HG03469 (cell line): ENCODE results near the gene SLC9B1.
"Not testable (repeated sequence)": the region's sequence is repeated elsewhere in the genome, so short reads cannot be mapped to it uniquely, and the experiment has no call there.

ENCODE experiments used
- ATAC-seq: cut with Tn5 transposase; IDR thresholded peaks from one replicate; pipeline ENCODE4 v1.9.1; 2021; ENCODE audit warnings: mild to moderate bottlenecking, moderate library complexity, moderate number of reproducible peaks; ENCODE audit not compliant: unreplicated experiment

The SLC9B1 gene

DNA sequence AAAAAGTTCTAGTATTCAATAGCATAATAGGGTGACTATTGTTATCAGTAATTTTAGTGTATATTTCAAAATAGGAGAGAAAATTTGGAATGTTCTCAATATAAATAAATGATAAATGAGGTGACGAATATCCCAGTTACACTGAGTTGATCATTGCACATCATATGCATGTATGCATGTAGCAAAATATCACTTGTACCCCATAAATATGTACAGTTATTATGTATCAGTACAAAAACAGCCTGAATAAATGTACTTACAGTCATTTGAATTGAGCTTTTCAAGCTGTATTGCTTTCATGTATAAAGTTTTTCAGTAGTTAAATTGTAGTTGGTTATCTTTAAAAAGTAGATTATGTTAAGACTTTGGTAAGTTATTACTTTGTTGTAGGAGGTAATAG lies 138.2 kb downstream of the SLC9B1 start:
- no peak for ATAC-seq

DNA sequence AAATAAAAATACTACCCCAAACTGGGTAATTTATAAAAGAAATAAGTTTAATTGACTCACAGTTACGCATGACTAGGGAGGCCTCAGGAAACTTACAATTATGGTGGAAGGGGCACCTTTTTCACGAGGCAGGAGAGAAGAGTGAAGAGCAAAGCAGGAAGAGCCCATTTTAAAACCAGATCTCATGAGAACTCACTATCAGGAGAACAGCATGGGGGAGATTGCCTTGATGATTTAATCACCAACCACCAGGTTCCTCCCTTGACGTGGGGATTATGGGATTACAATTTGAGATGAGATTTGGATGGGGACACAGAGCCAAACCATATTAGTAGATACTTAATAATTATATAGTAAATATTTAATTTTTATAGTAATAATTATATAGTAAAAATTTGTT lies 140.6 kb downstream of the SLC9B1 start:
- no peak for ATAC-seq

DNA sequence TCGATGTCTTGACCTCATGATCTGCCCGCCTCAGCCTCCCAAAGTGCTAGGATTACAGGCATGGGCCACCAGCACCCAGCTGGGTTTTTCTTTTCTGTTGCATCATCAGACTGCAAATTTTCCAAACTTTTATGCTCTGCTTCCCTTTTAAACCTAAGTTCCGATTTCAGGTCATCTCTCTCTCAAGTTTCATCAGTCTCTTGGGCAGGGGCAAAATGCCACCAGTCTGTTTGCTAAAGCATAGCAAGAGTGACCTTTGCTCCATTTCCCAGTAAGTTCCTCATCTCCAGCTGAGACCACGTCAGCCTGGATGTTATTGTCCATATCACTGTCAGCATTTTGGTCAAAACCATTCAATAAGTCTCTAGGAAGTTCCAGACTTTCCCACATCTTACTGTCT lies 141.2 kb downstream of the SLC9B1 start:
- not testable (repeated sequence) for ATAC-seq

DNA sequence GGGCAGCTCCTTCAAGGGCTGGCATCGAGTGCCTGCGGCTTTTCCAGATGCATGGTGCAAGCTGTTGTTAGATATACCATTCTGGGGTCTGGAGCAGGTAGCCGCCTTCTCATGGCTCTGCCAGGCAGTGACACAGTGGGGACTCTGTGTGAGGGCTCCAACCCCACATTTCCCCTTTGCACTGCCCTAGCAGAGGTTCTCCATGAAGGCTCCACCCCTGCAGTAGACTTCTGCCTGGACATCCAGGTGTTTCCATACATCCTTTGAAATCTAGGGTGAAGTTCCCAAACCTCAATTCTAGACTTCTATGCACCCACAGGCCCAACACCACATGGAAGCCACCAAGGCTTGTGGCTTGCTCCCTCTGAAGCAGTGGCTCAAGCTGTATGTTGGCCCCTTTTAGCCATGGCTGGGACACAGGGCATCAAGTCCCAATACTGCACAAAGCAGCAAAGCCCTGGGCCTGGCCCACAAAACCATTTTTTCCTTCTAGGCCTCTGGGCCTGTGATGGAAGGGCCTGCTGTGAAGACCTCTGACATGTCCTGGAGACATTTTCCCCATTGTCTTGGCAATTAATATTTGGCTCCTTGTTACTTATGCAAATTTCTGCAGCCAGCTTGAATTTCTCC lies 141.9 kb downstream of the SLC9B1 start:
- ATAC-seq: not testable (repeated sequence)

DNA sequence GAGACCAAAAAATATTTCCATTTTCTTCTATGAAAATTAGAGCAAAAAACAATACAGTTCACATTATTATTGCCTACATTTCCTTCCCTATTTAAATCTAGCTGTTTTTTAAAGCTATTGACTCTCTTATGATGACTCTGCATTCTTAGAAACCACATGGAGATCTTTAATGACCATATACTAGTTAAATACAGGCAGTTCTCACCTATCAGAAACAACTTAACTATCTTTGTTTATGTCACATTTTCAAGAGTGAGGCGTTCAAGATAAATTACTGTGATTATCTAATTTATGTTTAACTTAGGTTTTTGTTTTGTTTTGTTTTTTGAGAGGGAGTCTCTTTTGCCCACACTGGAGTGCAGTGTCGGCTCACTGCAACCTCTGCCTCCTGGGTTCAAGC lies 147.7 kb downstream of the SLC9B1 start:
- no peak for ATAC-seq

DNA sequence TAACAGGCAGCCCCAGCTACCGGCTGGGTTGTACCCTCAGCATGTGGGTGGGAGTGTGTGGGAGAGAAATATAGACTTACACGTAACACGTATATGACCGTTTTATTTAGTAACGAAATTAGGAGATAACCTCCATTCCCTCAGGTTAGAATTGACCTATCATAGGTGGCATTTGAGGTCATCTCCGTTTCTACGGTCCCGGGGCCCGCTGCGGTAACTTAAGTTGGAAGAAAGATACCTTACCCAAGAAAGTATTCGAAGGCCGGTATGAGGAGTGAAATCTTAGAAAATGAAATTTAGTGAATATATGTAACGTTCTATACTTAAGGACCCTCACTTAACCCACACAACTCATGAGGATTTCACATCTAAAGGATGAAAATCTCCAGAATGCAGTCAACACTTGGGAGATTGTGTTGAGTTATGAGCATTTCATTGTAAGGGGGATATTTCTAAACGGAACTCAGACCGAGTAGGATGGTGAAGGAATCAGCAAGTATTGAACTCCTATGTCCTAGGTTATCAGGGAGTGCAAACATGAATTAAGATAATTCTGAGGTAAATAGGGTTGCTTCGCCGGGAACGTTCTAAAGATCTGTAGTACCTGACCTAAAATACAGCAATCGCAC lies 149.8 kb downstream of the SLC9B1 start:
- ATAC-seq: peak; percentile 16

DNA sequence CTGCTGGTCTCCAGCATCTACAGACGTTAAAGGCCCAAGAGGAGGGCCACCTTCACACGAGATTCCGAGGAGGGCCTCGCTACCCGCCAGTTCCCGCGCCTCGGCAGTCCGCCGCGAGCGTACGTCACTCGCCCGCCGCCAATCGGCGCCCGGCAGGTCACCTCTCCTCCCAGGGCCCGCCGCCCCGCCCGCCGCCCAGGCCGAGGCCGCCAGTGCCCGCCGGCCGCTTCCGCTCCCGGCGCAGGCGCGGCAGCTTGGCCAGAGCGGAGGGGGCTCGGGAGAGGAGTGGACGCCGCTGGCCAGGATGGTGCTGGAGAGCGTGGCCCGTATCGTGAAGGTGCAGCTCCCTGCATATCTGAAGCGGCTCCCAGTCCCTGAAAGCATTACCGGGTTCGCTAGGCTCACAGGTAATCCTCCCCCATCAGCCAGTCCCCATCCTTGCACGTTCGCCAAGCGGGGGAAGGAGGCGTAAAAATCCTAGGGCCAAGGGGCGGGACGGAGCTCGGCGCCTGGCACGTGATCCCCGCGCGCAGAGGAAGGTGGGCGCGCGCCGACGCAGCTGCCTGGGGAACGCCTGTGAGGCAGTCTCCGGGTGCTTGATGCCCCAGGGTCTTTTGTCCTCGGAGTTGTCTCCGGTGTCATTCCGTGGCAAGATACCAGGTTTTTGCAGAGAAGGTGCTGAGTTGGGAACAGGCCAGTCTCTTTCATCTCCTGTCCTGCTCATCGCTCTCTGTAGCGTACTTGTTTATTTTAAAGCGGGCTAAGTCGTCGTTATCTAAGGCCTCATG lies 150.5 kb downstream of the SLC9B1 start, which contains the start of gene CISD2:
CISD2 (plus strand) TSS at position 212 of the 788 bp plus-strand sequence; CDS start at position 305, 93 bp downstream.
- ATAC-seq: peak; percentile 78

DNA sequence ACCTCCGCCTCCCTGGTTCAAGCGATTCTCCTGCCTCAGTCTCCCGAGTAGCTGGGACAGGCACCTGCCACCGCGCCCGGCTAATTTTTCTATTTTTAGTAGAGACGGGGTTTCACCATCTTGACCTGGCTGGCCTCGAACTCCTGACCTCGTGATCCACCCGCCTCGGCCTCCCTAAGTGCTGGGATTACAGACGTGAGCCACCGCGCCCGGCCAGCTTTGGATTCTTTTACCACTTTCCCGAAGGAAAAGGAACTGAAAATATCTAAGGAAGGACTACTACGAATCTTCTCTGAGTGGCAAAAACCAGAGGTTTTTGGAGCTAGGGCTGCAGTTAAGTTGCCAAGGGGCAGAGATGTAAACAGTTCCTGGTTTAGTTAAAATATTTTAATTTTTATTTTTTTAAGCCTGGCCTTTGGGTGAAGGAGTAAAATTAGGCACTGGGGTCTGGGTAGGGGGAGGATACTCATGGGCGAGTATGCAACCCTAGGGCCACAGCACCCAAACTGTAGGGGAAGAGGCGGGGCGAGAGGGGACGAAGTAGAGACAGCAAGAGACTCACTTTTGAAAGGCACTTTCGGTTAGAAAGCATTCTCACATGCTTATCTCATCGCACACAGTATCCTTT lies 151.2 kb downstream of the SLC9B1 start:
- ATAC-seq: no peak

DNA sequence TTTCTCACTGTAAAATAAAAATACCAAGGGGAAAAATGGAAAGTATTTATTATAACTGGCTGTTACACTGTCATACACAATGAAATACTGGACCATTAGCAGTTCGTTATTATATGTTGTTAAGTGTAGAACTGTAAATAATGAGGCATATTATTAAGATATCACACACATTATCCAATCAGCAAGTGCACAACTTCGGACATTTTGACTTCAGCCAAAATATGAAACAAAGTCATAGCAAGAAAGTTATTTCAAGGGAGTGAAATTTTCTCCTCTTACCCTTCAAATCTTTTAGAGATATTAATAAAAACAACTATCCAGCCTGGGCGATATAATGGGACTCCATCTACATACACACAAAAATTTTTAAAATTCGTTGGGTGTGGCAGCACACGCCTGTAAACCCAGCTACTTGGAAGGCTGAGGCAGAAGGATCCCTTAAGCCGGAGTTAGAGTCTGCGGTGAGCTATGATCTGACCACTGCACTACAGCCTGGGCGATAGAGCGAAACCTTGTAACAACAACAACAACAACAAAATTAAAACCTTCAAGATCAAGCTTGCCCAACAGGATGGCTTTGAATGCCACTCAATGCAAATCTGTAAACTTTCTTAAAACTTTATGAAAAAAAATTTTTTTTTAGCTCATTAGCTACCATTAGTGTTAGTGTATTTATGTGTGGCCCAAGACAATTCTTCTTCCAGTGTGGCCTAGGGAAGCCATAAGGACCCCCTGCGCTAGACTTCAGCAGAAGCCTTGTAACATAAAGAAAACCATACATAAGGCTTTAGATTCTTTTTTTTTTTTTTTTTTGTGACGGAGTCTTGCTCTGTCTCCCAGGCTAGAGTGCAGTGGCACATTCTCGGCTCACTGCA lies 152.0 kb downstream of the SLC9B1 start:
- no peak for ATAC-seq

DNA sequence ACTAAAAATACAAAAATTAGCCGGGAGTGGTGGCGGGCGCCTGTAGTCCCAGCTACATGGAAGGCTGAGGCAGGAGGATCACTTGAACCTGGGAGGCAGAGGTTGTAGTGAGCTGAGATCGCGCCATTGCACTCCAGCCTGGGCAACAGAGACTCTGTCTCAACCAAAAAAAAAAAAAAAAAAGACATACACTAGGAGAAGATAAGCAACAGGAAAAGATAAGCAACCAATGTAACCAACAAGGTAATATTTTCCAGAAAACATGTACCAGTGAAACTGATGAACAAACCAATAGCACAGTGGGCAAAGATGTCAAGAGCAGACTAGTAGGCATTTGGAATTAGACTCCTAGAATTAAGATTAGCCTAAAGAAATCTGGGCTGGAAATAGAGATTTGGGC lies 154.2 kb downstream of the SLC9B1 start:
- not testable (repeated sequence) for ATAC-seq

DNA sequence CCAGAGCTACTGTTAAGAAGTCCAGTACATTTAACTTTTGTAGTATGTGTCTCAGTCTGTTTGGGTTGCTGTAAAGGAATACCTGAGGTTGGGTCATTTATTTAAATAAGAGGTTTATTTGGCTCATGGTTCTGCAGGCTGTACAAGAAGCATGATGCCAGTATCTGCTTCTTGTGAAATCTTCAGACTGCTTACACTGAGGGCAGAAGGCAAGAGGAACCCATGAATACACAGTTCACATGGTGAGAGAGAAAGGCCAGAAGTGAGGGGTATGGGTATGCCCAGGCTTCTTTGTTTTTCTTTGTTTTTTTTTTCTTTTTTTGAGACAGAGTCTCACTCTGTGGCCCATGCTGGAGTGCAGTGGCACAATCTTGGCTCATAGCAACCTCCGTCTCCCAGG lies 156.8 kb downstream of the SLC9B1 start:
- no peak for ATAC-seq

DNA sequence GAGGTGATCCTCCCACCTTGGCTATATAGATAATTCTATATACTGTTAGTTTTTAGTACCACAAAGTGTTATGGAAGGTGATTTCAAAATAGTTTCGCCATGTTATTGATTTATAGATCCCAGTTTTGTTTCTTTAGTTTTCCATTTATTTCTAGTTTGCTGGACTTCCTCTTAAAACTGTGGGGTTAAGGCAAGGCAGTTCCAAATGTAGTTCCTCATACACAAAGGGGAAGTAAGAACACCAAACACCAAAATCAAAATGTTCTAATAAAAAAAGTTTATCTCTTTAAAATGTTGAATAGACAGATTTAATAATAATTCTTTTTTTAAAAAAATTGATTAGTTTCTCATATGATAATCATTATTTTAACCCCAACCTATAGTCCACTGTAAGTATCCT lies 157.5 kb downstream of the SLC9B1 start:
- ATAC-seq: no peak

DNA sequence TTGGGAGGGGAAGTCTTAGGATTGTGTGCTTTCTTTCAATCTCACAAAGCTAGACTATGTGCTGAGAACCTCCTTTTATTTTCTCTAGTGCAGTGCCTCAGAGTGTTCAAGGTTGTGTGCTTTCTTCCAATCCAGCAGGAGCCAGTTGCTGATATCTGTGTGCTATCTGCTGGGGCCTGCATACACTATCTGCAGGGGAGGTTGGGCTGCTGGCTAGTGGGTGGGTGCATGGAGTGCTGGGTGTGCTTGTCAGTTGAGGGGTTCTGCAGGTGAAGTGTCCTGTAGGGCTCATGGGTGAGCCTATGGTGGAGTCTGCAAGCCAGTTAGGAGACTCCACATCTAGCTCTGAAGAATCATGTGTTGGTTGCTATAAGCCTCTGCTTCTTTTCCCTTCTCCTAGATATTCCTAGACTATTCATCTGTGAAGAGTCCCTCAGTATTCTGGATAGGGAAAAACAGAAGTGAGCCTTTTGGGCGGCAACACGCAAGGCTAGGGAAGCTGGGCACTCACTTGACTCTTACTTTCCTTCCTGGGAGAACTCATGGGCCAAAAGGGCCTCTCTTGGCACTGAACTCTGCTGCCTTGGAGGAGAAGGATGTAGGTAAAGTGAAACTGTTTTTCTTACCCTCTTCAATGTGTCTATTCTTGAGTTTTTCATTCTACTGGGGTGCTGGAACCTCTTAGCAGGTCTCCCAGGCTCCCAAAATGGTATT lies 158.7 kb downstream of the SLC9B1 start:
- no peak for ATAC-seq

DNA sequence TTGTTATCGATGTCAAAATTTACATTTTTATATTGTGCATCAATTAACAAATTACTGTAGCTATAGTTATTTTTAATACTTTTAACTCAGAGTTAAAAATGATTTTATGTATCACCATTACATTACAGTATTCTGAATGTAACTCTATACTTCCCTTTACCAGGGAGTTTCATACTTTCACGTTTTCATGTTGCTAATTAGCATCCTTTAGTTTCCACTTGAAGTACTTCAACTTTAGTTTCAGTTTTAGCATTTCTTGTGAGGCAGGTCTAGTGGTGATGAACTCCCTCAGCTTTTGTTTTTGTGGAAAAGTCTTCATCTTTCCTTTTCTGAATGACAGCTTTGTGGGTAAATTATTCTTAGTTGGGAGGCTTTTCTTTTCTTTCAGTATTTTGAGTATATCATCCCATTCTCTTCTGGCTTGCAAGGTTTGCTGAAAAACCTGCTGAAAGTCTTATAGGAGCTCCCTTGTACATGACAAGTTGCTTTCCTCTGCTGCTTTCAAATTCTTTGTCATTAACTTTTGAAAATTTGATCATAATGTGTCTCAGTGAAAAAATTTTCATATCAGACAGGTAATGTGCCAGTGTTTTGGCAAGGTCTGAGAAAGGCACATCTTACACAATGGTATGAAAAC lies 160.6 kb downstream of the SLC9B1 start:
- no peak for ATAC-seq
